Esophagus squamous epithelium (tissue), 4 donors: ENCODE results near the gene FRMPD4.

Source experiments
- POLR2A ChIP-seq, 4 donors: fragments of 450-650 bp; IDR thresholded peaks; one replicate each; pipeline ENCODE4 v1.6.1; 2017; ENCODE audit warnings: antibody characterized with exemption in 4 of 4, mild to moderate bottlenecking in 4 of 4, moderate library complexity in 3 of 4
- TF ChIP-seq, protein P1 (sequence below), 6 experiments: fragments of 450-650 bp in 4 of 6; fragments of 200-600 bp in 2 of 6; sonication (generic) in 2 of 6; IDR thresholded peaks; one replicate each; pipeline ENCODE4 v1.5.1; 2016 to 2019; ENCODE audit warnings: antibody characterized with exemption in 6 of 6, mild to moderate bottlenecking in 4 of 6, moderate library complexity in 4 of 6

DNA sequence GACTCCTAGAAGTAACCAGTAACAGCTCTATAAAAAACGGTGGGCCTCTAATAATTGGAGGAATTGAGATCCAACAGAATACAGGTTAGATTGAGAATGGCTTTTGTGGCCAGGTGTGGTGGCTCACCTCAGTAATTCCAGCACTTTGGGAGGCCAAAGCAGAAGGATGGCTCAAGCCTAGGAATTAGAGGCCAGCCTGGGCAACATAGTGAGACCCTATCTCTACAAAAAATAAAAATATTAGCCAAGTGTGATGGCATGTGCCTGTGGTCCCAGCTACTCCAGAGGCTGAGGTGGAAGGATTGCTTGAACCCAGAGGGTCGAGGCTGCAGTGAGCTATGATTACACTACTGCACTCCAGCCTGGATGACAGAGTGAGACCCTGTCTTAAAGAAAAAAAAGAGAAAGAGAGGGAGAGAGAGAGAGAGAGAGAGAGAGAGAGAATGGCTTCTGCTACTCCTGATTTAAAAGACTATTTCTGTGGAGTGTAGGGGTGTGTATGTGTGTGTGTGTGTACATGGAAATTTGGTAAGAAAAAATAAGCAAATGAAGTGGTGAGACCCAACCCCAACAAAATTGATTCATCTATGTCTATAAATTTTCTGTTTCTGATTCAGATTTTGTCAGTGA lies 89.3 kb downstream of the FRMPD4 start:
- TF ChIP-seq, protein P1, sequence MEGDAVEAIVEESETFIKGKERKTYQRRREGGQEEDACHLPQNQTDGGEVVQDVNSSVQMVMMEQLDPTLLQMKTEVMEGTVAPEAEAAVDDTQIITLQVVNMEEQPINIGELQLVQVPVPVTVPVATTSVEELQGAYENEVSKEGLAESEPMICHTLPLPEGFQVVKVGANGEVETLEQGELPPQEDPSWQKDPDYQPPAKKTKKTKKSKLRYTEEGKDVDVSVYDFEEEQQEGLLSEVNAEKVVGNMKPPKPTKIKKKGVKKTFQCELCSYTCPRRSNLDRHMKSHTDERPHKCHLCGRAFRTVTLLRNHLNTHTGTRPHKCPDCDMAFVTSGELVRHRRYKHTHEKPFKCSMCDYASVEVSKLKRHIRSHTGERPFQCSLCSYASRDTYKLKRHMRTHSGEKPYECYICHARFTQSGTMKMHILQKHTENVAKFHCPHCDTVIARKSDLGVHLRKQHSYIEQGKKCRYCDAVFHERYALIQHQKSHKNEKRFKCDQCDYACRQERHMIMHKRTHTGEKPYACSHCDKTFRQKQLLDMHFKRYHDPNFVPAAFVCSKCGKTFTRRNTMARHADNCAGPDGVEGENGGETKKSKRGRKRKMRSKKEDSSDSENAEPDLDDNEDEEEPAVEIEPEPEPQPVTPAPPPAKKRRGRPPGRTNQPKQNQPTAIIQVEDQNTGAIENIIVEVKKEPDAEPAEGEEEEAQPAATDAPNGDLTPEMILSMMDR (IDR thresholded peaks at IDR 0.05), result no peak
- no peak for TF ChIP-seq POLR2A (IDR thresholded peaks at IDR 0.05)
